ENCODE results near the gene TRPV3.

Gene TRPV3

GRCh38 chr17:3557768-3558583 is at the start of gene TRPV3:
Gene TRPV3, minus strand, starts transcription at chr17:3557812. Its CDS starts 2,962 bp downstream, at chr17:3554850.
- peak within 1 kb of the TSS; percentile 51 for H3K27ac Mint-ChIP-seq
- H3K27me3 Mint-ChIP-seq (ENCODE audit: low read depth, poor library complexity): peaks cover 20% of the 10 kb centered on the region

GRCh38 chr17:3603870-3604259 is 46.3 kb upstream of the TRPV3 start:
- no peak for DNase-seq
- H3K36me3 Mint-ChIP-seq (ENCODE audit: low read depth): peaks cover 42% of the 10 kb centered on the region
- H3K27me3 Mint-ChIP-seq (ENCODE audit: low read depth, poor library complexity): no peaks in the 10 kb centered on the region
- H3K9me3 Mint-ChIP-seq: no peaks in the 10 kb centered on the region
- no peak overlapping the region for H3K27ac Mint-ChIP-seq
- H3K4me3 Mint-ChIP-seq: no peak overlapping the region
- no peak for TF ChIP-seq CTCF (IDR thresholded peaks at IDR 0.05)
- H3K4me1 Mint-ChIP-seq: peaks cover 4% of the 10 kb centered on the region

More at GRCh38 chr17:3557768-3558583, at the start of gene TRPV3:
- no peak for TF ChIP-seq CTCF (IDR thresholded peaks at IDR 0.05)
- DNase-seq: no peak
- Mint-ChIP-seq H3K9me3 (peaks cover 3% of the 10 kb centered on the region), H3K36me3 (ENCODE audit: low read depth) (no peaks in the 10 kb centered on the region), H3K4me3 (no peak within 1 kb of the TSS), H3K4me1 (peaks cover 12% of the 10 kb centered on the region)

- no peak overlapping the region for H3K4me3 Mint-ChIP-seq
These were observed 45.7 kb upstream of the TRPV3 start for GRCh38 chr17:3603119-3603869.

GRCh38 chr17:3602499-3602898 is 44.9 kb upstream of the TRPV3 start:
- Mint-ChIP-seq H3K36me3 (ENCODE audit: low read depth) (peaks cover 35% of the 10 kb centered on the region), H3K4me1 (peaks cover 9% of the 10 kb centered on the region), H3K27me3 (ENCODE audit: low read depth, poor library complexity) (no peaks in the 10 kb centered on the region), H3K27ac (no peak overlapping the region), H3K4me3 (no peak overlapping the region), H3K9me3 (no peaks in the 10 kb centered on the region)
- DNase-seq: peak; percentile 26
- TF ChIP-seq CTCF (IDR thresholded peaks at IDR 0.05): peak; percentile 45

More at GRCh38 chr17:3603119-3603869, 45.7 kb upstream of the TRPV3 start:
- no peak for TF ChIP-seq CTCF (IDR thresholded peaks at IDR 0.05)
- Mint-ChIP-seq H3K36me3 (ENCODE audit: low read depth) (peaks cover 38% of the 10 kb centered on the region), H3K4me1 (peaks cover 4% of the 10 kb centered on the region), H3K27ac (no peak overlapping the region), H3K9me3 (no peaks in the 10 kb centered on the region), H3K27me3 (ENCODE audit: low read depth, poor library complexity) (no peaks in the 10 kb centered on the region)
- DNase-seq: no peak

- peaks cover 15% of the 10 kb centered on the region for H3K4me1 Mint-ChIP-seq
- H3K9me3 Mint-ChIP-seq: no peaks in the 10 kb centered on the region
- no peak for DNase-seq
- no peaks in the 10 kb centered on the region for H3K27me3 Mint-ChIP-seq (ENCODE audit: low read depth, poor library complexity)
- H3K4me3 Mint-ChIP-seq: no peak overlapping the region
- peaks cover 29% of the 10 kb centered on the region for H3K36me3 Mint-ChIP-seq (ENCODE audit: low read depth)
- no peak for TF ChIP-seq CTCF (IDR thresholded peaks at IDR 0.05)
- H3K27ac Mint-ChIP-seq: peak overlapping the region; percentile 86
These were observed 43.1 kb upstream of the TRPV3 start for GRCh38 chr17:3600529-3601205.
